Bronchial epithelial cell (primary cell): ENCODE measurements around the gene MAPKBP1. TPM values are rescaled to one million over a fixed set of nuclear protein-coding genes. Genes with fewer than 3 reads are reported as not detected.

ENCODE experiments used
- DNase-seq: peaks from one replicate; pipeline ENCODE4 v3.0.0-alpha.2; 2010; ENCODE audit warnings: low read depth
- FAIRE-seq: peaks from 2 replicates; lab custom pipeline; 2011; peaks lifted over from hg19 to GRCh38; lab: Jason Lieb, UNC
- H3K27me3 ChIP-seq: 2 replicates; pipeline ENCODE4 v1.5.1; 2011; ENCODE audit warnings: low read length; ENCODE audit not compliant: control insufficient read depth, insufficient read depth
- H3K36me3 ChIP-seq: 2 replicates; pipeline ENCODE4 v1.5.1; 2011; ENCODE audit warnings: low read length; ENCODE audit not compliant: control insufficient read depth, insufficient read depth
- H3K4me3 ChIP-seq: 2 replicates; pipeline ENCODE4 v1.5.1; 2011; ENCODE audit warnings: mild to moderate bottlenecking, low read depth, low read length, control low read depth
- CTCF ChIP-seq: IDR thresholded peaks from 2 replicates; pipeline ENCODE4 v1.5.1; 2011; ENCODE audit warnings: mild to moderate bottlenecking, moderate library complexity, low read length, control low read depth, inconsistent platforms; ENCODE audit not compliant: insufficient read depth, severe bottlenecking
- total RNA-seq: library from RNA; depleted of rRNA; stranded (reverse); fragments of >200 nt; gene quantifications from 2 replicates; pipeline ENCODE4 v1.2.1, GENCODE V29; 2014

Gene MAPKBP1
- total RNA-seq, 1 donor from 2014 or later, result 12.9 TPM

- H3K27me3 ChIP-seq, result no peaks in the 10 kb centered on the region
- H3K36me3 ChIP-seq, result peaks cover 67% of the 10 kb centered on the region
- no peak for TF ChIP-seq CTCF
- FAIRE-seq (no peak), DNase-seq (no peak)
- H3K4me3 ChIP-seq, result no peak overlapping the region
Measured at GRCh38 chr15:41817327-41817726, 43.0 kb downstream of the MAPKBP1 start.

GRCh38 chr15:41817781-41818180 lies 43.5 kb downstream of the MAPKBP1 start:
- no peak for TF ChIP-seq CTCF
- Histone ChIP-seq H3K36me3 (peaks cover 67% of the 10 kb centered on the region), H3K4me3 (no peak overlapping the region), H3K27me3 (no peaks in the 10 kb centered on the region)
- DNase-seq, result no peak
- FAIRE-seq, result peak; percentile 87

- no peak overlapping the region for H3K4me3 ChIP-seq
- FAIRE-seq, result no peak
Measured at GRCh38 chr15:41819455-41820050, 45.3 kb downstream of the MAPKBP1 start.

GRCh38 chr15:41820791-41821423 lies 46.6 kb downstream of the MAPKBP1 start:
- no peak for TF ChIP-seq CTCF
- peaks cover 67% of the 10 kb centered on the region for H3K36me3 ChIP-seq
- FAIRE-seq (peak; percentile 47), DNase-seq (no peak)
- H3K4me3 ChIP-seq, result no peak overlapping the region
- no peaks in the 10 kb centered on the region for H3K27me3 ChIP-seq

More at GRCh38 chr15:41819455-41820050, 45.3 kb downstream of the MAPKBP1 start:
- no peak for TF ChIP-seq CTCF
- Histone ChIP-seq H3K36me3 (peaks cover 71% of the 10 kb centered on the region), H3K27me3 (no peaks in the 10 kb centered on the region)
- DNase-seq, result peak; percentile 62

GRCh38 chr15:41821831-41822230 lies 47.5 kb downstream of the MAPKBP1 start:
- Histone ChIP-seq H3K27me3 (no peaks in the 10 kb centered on the region), H3K4me3 (no peak overlapping the region), H3K36me3 (peaks cover 62% of the 10 kb centered on the region)
- FAIRE-seq, result peak; percentile 36
- TF ChIP-seq CTCF, result no peak
- no peak for DNase-seq
